Stimulated activated CD4-positive, alpha-beta T cell treated with anti-CD3 and anti-CD28 coated beads, Interleukin-4, amount 100 ng/mL, for 1 hour (primary cell): ENCODE results near the gene EPHB3.

ENCODE experiments used
- DNase-seq: peaks from one replicate; pipeline ENCODE4 v3.0.0-alpha.2; 2020

The EPHB3 gene

GRCh38 chr3:184582646-184583577 is 21.3 kb downstream of the EPHB3 start:
- DNase-seq, result no peak

- no peak for DNase-seq
Observed at GRCh38 chr3:184583578-184584451, 22.2 kb downstream of the EPHB3 start.

DNA sequence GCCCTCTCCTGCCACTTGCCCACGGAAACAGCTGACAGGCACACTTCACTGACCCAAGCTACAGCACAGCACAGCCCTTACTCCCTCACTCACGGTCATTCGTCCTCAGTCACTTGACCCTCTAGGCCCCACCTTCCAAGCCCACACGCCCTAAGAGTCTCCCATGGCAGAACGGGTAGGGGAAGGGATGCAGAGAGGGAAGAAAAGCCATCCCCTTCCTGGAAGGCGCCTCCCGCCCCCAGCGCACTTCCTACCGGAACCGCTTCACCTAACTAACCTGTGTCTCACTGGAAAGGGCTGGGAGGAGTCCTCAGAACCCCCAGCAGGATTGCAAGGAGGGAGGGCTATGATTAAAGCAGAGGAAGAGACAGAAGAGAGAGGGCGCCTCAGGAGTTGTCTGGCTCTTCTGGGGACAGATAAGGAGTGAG is 22.9 kb downstream of the EPHB3 start:
- no peak for DNase-seq

DNA sequence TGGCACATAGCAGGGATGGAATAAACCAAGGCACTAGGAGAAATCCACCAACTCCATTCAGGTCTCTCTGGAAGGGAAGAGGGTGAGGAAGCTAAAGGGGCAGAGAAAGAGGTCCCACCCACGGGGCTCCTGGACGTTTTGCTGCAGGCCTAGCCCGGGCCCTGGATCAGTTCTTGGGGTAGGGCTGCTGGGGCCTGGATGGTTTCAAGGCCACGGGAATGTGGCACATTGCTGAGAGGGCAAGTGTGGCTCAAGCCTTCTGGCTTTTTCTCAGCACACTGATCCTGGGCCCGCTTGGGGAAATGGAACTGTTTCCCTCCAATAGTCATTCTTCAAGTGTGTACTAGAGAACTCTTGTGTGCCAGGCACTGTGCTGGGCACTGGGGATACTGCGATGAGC is 24.0 kb downstream of the EPHB3 start:
- no peak for DNase-seq

GRCh38 chr3:184586851-184587250 is 25.3 kb downstream of the EPHB3 start:
- DNase-seq, result no peak

DNA sequence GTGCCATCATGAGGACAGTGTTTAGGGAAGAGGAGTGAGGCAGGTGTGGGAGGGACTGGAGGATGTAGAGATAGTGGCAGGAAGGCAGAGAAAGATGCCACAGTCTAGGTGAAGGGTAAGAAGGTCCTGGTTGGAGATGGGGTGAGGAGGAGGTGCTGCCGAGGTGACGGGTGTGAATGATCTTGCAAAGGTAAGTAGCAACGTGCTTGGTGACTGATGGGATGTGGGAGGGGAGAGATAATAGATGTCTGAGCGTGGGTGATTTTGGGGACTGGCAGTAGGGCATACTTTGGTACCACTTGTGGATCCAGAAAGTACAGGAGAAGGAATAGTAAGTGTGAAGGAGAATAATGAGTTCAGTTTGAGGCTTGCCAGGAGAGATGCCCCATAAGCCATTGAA is 27.2 kb downstream of the EPHB3 start:
- no peak for DNase-seq

DNA sequence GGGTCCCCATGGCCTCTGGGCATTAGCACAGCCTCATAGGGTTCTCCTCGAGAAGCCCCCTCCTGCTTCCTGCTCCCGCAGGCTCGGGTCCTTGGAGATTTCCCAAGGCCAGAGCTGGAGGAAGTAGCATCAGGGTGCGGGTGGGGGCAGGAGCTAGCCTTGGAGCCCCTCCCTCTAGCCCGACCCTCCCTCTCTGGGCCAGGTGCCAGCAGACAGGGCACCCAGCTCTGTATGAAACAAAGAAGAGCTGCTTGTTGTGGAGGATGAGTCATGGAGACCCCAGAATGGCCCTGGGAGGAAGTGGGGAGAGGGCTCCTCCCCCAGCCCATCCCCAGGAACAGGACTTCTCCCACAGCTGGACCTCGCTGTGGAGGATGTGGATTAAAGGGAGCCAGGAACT is 29.2 kb downstream of the EPHB3 start:
- no peak for DNase-seq

GRCh38 chr3:184591789-184592188 is 30.2 kb downstream of the EPHB3 start:
- DNase-seq, result no peak

DNA sequence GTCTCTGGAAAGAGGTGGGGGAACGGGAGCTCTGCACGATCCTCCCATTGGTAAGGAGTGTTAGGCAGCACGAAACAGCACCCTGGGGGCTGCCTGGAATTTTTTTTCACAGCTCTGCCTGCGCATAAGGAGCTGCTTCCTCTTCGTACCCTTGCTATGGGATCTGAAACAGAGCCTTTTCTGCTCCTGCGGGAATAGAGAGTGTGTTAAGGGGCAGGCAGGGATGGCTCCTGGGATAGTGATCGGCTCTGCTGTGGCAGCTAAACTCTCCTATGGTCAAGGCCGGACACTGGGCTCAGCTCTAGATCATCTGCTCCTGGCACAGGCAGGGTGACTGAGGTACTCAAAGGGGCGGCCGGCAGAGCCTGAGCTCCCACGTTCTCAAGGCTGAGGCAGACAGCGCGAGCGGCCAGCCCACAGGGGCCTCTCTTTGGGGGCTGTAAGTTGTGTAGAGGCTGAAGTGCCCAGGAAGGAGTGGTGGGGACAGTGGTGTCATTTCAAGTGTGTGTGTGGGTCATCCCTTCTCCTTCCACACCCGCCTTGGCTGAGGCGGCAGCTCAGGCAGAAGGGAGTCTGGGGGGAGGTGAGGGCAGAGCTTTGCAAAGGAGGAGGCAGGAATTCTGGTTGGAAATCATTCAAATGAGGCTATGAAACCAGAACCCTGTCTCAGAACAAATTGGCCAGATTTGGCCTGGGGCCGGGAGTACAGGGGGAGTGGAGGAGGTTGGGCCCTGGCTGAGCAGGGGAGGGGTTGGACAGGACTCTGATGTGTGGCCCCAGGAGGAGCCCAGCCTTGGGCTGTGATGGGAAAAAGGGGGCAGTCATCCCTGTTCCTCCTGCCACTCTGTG is 31.0 kb downstream of the EPHB3 start:
- DNase-seq, result no peak

DNA sequence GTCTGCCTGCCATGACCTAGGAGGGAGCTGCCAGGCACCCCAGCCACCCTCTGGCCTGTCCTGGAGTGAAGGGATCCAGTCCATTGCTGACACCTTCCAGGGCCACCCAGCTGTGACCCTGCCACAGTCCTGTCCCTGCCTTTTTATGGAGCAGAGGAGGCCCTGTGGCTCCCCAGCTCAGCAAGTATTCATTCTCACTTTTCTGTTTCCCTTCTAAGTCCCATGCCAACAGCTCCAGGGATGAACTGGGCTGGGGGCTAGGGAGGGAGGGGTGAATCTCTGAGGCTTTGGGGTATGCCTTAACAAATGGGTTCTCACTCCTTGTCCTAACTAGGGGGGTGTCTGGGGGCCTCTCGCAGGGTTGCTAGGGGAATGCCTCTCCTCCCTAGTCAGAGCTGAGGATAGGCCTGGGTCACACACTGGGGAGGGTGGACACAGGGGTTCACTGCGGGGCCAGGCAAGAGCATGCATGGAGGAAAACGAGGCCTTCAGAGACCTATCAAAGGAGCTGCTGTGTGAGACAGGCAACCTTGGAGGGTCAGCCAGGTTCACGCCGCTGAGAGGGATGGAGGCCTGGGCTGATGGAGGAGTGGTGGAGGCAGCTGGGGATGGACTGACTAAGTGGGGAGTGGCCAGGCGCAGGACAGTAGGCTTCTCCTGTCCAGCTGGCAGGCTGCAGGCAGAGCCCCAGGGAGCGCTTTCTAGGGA is 31.8 kb downstream of the EPHB3 start:
- no peak for DNase-seq

DNA sequence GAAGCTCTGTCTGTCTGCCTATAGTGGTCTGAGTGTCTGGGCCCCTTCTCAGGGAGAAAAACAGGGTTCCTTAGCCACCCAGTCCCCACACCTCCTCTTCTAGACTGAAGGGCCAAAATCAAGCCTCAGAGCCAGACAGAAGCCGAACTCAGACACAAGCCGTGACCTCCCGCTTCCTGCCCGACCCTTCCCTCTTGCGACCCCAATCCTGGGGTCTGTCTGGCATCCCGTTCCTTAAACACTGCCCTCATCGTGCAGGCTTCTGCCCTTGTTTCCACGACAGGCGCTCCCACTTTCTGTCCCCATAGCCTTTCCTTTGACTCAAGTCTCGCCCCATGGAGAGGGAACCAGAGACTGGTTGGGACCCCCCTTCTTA is 32.3 kb downstream of the EPHB3 start:
- no peak for DNase-seq

DNA sequence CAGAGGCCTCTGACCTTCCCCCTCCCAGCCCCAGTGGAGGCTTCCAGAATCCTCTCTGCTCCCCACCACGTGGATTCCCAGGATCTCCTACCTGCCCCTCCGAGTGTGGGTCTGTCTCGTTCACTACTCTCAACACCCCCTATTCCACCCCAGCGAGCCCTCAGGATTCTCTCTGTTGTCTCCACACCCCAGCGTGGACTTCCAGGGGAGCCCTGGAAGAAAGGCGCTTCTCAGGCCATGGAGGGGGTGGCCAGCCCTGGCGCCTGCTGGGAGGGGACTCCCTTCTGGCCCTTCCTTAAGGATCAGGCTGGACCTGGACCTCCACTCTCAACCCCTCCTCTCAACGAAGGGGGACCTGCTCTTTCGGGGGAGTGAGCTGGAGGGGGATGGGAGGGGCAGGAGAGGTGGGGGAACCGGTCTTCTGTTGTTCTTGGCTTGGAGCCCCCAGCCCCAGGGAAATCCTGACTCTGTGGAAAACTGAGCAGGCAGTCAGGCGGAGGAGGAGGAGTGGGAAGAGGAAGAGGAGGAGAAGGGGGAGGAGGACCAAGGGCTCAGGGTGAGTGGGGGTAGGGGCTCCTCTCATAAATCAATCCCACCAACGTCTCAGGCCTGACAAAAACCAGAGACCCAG is 32.9 kb downstream of the EPHB3 start:
- DNase-seq, result no peak

DNA sequence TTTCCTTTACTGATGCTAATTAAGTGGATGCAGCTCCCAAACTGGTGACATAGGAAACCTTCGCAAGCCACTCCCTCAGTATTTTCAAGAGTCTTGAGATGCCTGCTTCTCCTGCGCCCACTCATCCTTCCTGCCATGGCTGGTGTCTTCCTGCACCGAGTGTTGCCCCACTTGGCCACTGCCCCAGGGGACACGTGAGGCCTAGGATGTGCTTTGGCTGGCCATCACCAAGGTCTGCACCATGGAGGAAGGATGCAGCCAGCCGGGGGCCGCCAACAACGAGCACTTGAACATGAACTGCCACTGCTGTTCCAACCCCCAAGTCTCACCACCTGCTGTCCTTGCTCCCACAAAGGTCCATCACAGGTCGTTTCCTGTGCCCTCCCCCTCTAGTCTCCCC is 34.1 kb downstream of the EPHB3 start:
- DNase-seq, result no peak

- no peak for DNase-seq
Observed at GRCh38 chr3:184596233-184596632, 34.6 kb downstream of the EPHB3 start.

- no peak for DNase-seq
Observed at GRCh38 chr3:184596886-184597575, 35.4 kb downstream of the EPHB3 start.

- no peak for DNase-seq
Observed at GRCh38 chr3:184597829-184598573, 36.4 kb downstream of the EPHB3 start.

- DNase-seq, result no peak
Observed at GRCh38 chr3:184598574-184598927, 37.0 kb downstream of the EPHB3 start.

DNA sequence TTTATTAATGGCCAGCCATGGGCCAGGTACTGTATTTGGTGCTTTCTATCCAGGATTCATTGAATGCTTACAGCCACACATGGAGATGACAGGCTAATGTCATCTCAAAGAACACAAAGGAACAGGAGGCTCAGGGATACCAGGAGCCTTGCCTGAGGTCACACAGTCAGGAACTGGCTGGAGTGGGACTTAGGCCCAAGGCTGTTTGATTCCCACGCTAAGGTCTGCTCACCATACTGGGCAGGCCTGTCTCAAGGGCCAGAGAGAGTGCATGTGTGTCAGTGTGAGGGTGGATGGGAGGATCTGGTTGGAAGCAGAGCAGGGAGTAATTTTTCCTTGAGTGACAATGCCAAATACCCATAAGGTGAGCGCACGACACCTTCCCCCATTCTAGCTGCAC is 37.6 kb downstream of the EPHB3 start:
- DNase-seq, result no peak

- no peak for DNase-seq
Observed at GRCh38 chr3:184600685-184601377, 39.2 kb downstream of the EPHB3 start.
